HepG2 (cell line): ENCODE measurements around the gene PSKH1. TPM values are rescaled to one million over a fixed set of nuclear protein-coding genes. Genes with fewer than 3 reads are reported as not detected.
A peak's percentile ranks its signal among the peaks of the same experiment; 100 is the strongest.

ENCODE experiments used
- AGO2 ChIP-seq: fragments of 200-400 bp; formaldehyde crosslinking; optimal IDR thresholded peaks from 2 replicates; pipeline ENCODE3; 2017; ENCODE audit warnings: mild to moderate bottlenecking, low read depth, low read length, moderate library complexity
- DNMT3B ChIP-seq: conservative IDR thresholded peaks from 2 replicates; pipeline ENCODE4 v1.6.1; 2016; ENCODE audit warnings: missing biosample characterization, control low read depth
- FOXM1 ChIP-seq: sonication (generic); formaldehyde crosslinking; IDR thresholded peaks from 2 replicates; pipeline ENCODE4 v1.5.0; 2020; ENCODE audit warnings: missing genetic modification reagents
- FOXP1 ChIP-seq, 2 experiments: fragments of 450-650 bp in 1 of 2; IDR thresholded peaks; 2 replicates each; pipeline ENCODE4 v1.6.1; 2017 to 2018; ENCODE audit warnings: antibody characterized with exemption in 1 of 2
- GATAD2A ChIP-seq: IDR thresholded peaks from 2 replicates; pipeline ENCODE4 v1.6.1; 2016
- GLI4 ChIP-seq: sonication (generic); formaldehyde crosslinking; IDR thresholded peaks from 2 replicates; pipeline ENCODE4 v1.5.1; 2020; ENCODE audit warnings: missing genetic modification reagents, mild to moderate bottlenecking, moderate library complexity, borderline replicate concordance
- HDAC6 ChIP-seq: fragments of 200-600 bp; sonication (generic); IDR thresholded peaks from 2 replicates; pipeline ENCODE4 v1.7.0; 2017; ENCODE audit warnings: mild to moderate bottlenecking, antibody characterized with exemption, low read length, low read depth
- HIVEP1 ChIP-seq: sonication (generic); formaldehyde crosslinking; IDR thresholded peaks from 2 replicates; pipeline ENCODE4 v1.4.0; 2020; ENCODE audit warnings: mild to moderate bottlenecking, missing genetic modification reagents
- RAD21 ChIP-seq: fragments of 450-650 bp; formaldehyde crosslinking; IDR thresholded peaks from 2 replicates; pipeline ENCODE4 v1.5.0; 2020; ENCODE audit warnings: mild to moderate bottlenecking
- ZNF501 ChIP-seq: sonication (generic); formaldehyde crosslinking; IDR thresholded peaks from 2 replicates; pipeline ENCODE4 v1.5.1; 2020; ENCODE audit warnings: mild to moderate bottlenecking, moderate library complexity, missing genetic modification reagents
- ZNF503 ChIP-seq: sonication (generic); formaldehyde crosslinking; IDR thresholded peaks from 2 replicates; pipeline ENCODE4 v1.4.0; 2020; ENCODE audit warnings: missing genetic modification reagents
- ZNF549 ChIP-seq: sonication (generic); formaldehyde crosslinking; IDR thresholded peaks from 2 replicates; pipeline ENCODE4 v1.5.0; 2020; ENCODE audit warnings: missing genetic modification reagents
- ZNF780A ChIP-seq: sonication (generic); formaldehyde crosslinking; IDR thresholded peaks from 2 replicates; pipeline ENCODE4 v1.8.0; 2022; ENCODE audit warnings: mild to moderate bottlenecking, missing genetic modification reagents, moderate library complexity
- ZSCAN12 ChIP-seq: sonication (generic); formaldehyde crosslinking; IDR thresholded peaks from 2 replicates; pipeline ENCODE4 v1.9.0; 2021; ENCODE audit warnings: mild to moderate bottlenecking, missing genetic modification reagents
- ZSCAN20 ChIP-seq: sonication (generic); formaldehyde crosslinking; IDR thresholded peaks from 2 replicates; pipeline ENCODE4 v1.4.0; 2020; ENCODE audit warnings: missing genetic modification reagents, mild to moderate bottlenecking, borderline replicate concordance
- polyA plus RNA-seq, 8 experiments: library from polyadenylated mRNA; depleted of rRNA in 3 of 8; stranded (reverse) in 7 of 8; unstranded in 1 of 8; fragments of >200 nt; fragmentation: Illumina TruSeq in 4 of 8; extraction: Trizol in 4 of 8; gene quantifications; 2 replicates each; pipeline versions ENCODE4 v1.2.1 to v1.2.3, GENCODE V29; 2011 to 2016; ENCODE audit warnings: low read depth in 4 of 8, missing spikeins in 1 of 8, mixed read lengths in 1 of 8; ENCODE audit not compliant: insufficient read depth in 1 of 8
- total RNA-seq, 5 experiments: library from RNA; depleted of rRNA; stranded (reverse); fragments of >200 nt; fragmentation: Illumina TruSeq; extraction: Trizol; gene quantifications; 2 replicates each; pipeline ENCODE4 v1.2.3, GENCODE V29; 2016; ENCODE audit warnings: low read depth in 1 of 5
- TF ChIP-seq, protein P1 (sequence below): sonication (generic); formaldehyde crosslinking; IDR thresholded peaks from 2 replicates; pipeline ENCODE4 v1.4.0; 2020; ENCODE audit warnings: missing genetic modification reagents
- TF ChIP-seq, protein P2 (sequence below): sonication (generic); formaldehyde crosslinking; IDR thresholded peaks from 2 replicates; pipeline ENCODE4 v1.4.0; 2020; ENCODE audit warnings: mild to moderate bottlenecking, missing genetic modification reagents
- TF ChIP-seq, protein P3 (sequence below): sonication (generic); formaldehyde crosslinking; IDR thresholded peaks from 2 replicates; pipeline ENCODE4 v1.5.0; 2020; ENCODE audit warnings: missing genetic modification reagents
- TF ChIP-seq, protein P4 (sequence below): sonication (generic); formaldehyde crosslinking; IDR thresholded peaks from 2 replicates; pipeline ENCODE4 v1.8.1; 2023; ENCODE audit warnings: missing genetic modification reagents, mild to moderate bottlenecking, borderline replicate concordance

Gene PSKH1
- total and polyA plus RNA-seq, 2 of the 13 experiments (the other 11 are each of a cell fraction or from before 2014, with no cell fraction given): 8.4 to 19.1 TPM

GRCh38 chr16:67967958-67968399, 74.9 kb downstream of the PSKH1 start (continued):
- TF ChIP-seq ZNF503 (0 out of 2 replicates have a peak, but pooled peaks have one; percentile 6), AGO2 (peak; percentile 90), ZSCAN12 (CRISPR knock-in tag) (0 out of 2 replicates have a peak, but pooled peaks have one; percentile 19), GLI4 (CRISPR knock-in tag) (0 out of 2 replicates have a peak, but pooled peaks have one; percentile 34), RAD21 (peak; percentile 50; the same call in 1 of the 2 replicates), FOXP1 (IDR thresholded peaks at IDR 0.05) (no peak), FOXP1 (CRISPR knock-in tag; IDR thresholded peaks at IDR 0.05) (no peak), HIVEP1 (0 out of 2 replicates have a peak, but pooled peaks have one; percentile 6), GATAD2A (CRISPR knock-in tag) (no peak), ZSCAN20 (CRISPR knock-in tag) (peak; percentile 31; the same call in 1 of the 2 replicates), FOXM1 (CRISPR knock-in tag) (0 out of 2 replicates have a peak, but pooled peaks have one; percentile 5), ZNF780A (CRISPR knock-in tag) (0 out of 2 replicates have a peak, but pooled peaks have one; percentile 43), ZNF501 (CRISPR knock-in tag) (no peak), DNMT3B (CRISPR knock-in tag) (0 out of 2 replicates have a peak, but pooled peaks have one; percentile 6), ZNF549 (no peak), HDAC6 (no peak)
- TF ChIP-seq, protein P1, sequence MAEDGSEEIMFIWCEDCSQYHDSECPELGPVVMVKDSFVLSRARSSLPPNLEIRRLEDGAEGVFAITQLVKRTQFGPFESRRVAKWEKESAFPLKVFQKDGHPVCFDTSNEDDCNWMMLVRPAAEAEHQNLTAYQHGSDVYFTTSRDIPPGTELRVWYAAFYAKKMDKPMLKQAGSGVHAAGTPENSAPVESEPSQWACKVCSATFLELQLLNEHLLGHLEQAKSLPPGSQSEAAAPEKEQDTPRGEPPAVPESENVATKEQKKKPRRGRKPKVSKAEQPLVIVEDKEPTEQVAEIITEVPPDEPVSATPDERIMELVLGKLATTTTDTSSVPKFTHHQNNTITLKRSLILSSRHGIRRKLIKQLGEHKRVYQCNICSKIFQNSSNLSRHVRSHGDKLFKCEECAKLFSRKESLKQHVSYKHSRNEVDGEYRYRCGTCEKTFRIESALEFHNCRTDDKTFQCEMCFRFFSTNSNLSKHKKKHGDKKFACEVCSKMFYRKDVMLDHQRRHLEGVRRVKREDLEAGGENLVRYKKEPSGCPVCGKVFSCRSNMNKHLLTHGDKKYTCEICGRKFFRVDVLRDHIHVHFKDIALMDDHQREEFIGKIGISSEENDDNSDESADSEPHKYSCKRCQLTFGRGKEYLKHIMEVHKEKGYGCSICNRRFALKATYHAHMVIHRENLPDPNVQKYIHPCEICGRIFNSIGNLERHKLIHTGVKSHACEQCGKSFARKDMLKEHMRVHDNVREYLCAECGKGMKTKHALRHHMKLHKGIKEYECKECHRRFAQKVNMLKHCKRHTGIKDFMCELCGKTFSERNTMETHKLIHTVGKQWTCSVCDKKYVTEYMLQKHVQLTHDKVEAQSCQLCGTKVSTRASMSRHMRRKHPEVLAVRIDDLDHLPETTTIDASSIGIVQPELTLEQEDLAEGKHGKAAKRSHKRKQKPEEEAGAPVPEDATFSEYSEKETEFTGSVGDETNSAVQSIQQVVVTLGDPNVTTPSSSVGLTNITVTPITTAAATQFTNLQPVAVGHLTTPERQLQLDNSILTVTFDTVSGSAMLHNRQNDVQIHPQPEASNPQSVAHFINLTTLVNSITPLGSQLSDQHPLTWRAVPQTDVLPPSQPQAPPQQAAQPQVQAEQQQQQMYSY (CRISPR knock-in tag): 0 out of 2 replicates have a peak, but pooled peaks have one; percentile 41
- TF ChIP-seq, protein P2, sequence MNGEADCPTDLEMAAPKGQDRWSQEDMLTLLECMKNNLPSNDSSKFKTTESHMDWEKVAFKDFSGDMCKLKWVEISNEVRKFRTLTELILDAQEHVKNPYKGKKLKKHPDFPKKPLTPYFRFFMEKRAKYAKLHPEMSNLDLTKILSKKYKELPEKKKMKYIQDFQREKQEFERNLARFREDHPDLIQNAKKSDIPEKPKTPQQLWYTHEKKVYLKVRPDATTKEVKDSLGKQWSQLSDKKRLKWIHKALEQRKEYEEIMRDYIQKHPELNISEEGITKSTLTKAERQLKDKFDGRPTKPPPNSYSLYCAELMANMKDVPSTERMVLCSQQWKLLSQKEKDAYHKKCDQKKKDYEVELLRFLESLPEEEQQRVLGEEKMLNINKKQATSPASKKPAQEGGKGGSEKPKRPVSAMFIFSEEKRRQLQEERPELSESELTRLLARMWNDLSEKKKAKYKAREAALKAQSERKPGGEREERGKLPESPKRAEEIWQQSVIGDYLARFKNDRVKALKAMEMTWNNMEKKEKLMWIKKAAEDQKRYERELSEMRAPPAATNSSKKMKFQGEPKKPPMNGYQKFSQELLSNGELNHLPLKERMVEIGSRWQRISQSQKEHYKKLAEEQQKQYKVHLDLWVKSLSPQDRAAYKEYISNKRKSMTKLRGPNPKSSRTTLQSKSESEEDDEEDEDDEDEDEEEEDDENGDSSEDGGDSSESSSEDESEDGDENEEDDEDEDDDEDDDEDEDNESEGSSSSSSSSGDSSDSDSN (CRISPR knock-in tag): peak; percentile 57
- TF ChIP-seq, protein P3, sequence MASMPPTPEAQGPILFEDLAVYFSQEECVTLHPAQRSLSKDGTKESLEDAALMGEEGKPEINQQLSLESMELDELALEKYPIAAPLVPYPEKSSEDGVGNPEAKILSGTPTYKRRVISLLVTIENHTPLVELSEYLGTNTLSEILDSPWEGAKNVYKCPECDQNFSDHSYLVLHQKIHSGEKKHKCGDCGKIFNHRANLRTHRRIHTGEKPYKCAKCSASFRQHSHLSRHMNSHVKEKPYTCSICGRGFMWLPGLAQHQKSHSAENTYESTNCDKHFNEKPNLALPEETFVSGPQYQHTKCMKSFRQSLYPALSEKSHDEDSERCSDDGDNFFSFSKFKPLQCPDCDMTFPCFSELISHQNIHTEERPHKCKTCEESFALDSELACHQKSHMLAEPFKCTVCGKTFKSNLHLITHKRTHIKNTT: 0 out of 2 replicates have a peak, but pooled peaks have one; percentile 59
- TF ChIP-seq, protein P4, sequence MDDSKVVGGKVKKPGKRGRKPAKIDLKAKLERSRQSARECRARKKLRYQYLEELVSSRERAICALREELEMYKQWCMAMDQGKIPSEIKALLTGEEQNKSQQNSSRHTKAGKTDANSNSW (CRISPR knock-in tag): 0 out of 2 replicates have a peak, but pooled peaks have one; percentile 7
